ENCODE measurements around the gene GPHB5.
"Not testable (repeated sequence)": the region's sequence is repeated elsewhere in the genome, so short reads cannot be mapped to it uniquely, and the experiment has no call there.

GPHB5 gene

DNA sequence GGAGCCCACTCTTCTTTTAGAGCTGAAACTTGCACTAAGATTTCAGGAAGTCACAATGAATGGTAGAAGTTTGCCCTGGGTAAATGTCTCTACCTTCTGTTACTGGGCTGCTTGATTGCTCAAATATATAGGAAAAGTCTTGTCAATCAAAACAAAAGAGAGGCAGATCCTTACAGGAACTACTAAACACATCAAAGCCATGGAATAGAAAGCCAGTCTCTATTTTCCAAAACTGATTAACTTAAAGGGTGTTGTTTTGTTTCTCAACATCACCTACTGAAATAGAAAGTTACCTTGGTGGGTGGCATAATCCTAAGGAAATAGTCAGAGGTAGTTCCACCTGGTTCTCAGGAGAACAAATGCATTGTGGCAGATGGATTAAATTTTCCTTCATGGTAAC lies at the start of gene GPHB5:
Gene GPHB5, minus strand, starts transcription at position 101 of the 400 bp plus-strand sequence. CDS start 1,086 bp downstream, outside the sequence.
- DNase-seq (ENCODE audit: low read depth in 2 of 2), result no peak

DNA sequence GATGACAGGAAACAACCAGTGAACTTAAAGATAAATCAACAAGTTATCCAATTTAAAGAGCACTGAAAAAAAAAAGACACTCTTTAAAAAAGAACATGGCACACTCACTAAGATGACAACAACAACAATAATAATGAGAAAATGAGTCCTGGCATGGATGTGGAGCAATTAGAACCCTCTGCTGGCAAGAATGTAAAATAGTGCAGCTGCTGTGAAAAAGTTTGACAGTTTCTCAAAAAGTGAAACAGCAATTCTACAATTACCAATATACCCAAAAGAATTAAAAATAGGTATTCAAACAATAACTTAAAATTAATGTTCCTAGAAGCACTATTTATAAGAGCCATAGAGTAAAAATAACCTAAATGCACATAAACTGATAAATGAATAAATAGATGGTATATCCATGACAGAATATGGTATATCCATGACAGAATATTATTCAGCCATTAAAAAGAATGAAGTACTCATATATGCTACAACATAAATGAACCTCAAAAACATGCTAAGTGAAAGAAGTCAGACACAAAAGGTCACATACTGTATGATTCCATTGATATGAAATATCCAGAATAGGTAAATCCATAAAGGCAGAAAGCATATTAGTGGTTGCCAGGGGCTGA lies 49.1 kb upstream of the GPHB5 start:
- no peak for DNase-seq (ENCODE audit: low read depth in 2 of 2)

DNA sequence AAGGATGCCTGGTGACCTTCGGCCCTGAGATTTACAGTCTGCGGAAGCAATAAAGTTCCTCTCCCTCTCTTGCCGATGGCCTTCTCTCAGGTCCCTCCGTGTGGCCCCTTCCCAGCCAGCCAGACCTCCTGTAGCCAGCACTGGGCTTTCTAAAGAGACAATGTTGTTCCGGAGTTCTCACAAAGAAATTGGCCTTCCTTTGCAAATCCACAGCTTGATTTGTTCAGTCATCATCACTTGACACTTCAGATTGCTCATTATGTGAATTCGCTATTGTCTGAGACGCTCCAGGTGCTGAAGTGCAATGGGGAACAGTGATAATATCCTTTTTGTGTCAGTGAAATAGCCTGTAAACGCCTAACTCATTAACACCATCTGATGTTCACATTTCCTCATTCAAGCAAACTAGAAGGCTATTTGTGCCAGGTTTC lies 43.7 kb upstream of the GPHB5 start:
- DNase-seq (ENCODE audit: low read depth in 2 of 2), result no peak

- DNase-seq (ENCODE audit: low read depth in 2 of 2), result no peak
Observed at GRCh38 chr14:63361790-63362189, 43.1 kb upstream of the GPHB5 start.

- no peak for DNase-seq (ENCODE audit: low read depth in 2 of 2)
Observed at GRCh38 chr14:63357841-63358240, 39.1 kb upstream of the GPHB5 start.

GRCh38 chr14:63345826-63346225 lies 27.1 kb upstream of the GPHB5 start:
- DNase-seq (ENCODE audit: low read depth in 2 of 2), result no peak

GRCh38 chr14:63344336-63344735 lies 25.6 kb upstream of the GPHB5 start:
- no peak for DNase-seq (ENCODE audit: low read depth in 2 of 2)

DNA sequence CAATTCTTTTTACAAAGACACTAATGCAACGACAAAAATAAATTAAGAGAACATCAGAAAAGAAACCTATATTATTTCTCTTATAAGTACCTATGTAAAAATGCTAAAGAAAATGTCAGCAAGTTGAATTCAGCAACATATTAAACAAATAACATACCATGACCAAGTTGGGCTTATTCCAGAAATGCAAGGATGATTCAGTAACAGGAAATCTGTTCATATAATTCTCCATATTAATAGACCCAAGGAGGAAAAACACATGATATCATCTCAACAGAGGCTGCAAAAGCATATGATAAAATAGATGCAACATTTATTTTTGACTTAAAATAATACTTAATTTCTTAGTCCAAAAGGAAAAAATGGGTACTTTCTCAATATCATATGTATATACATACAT lies 25.1 kb upstream of the GPHB5 start:
- DNase-seq (ENCODE audit: low read depth in 2 of 2), result no peak

GRCh38 chr14:63342371-63342770 lies 23.6 kb upstream of the GPHB5 start:
- no peak for DNase-seq (ENCODE audit: low read depth in 2 of 2)

GRCh38 chr14:63328787-63329737 lies 10.3 kb upstream of the GPHB5 start:
- no peak for DNase-seq (ENCODE audit: low read depth in 2 of 2)

- DNase-seq (ENCODE audit: low read depth in 2 of 2), result no peak
Observed at GRCh38 chr14:63326840-63327239, 8.1 kb upstream of the GPHB5 start.

GRCh38 chr14:63322897-63323573 lies 4.3 kb upstream of the GPHB5 start:
- no peak for DNase-seq (ENCODE audit: low read depth in 2 of 2)

- DNase-seq (ENCODE audit: low read depth in 2 of 2), result no peak
Observed at GRCh38 chr14:63322472-63322871, 3.7 kb upstream of the GPHB5 start.

DNA sequence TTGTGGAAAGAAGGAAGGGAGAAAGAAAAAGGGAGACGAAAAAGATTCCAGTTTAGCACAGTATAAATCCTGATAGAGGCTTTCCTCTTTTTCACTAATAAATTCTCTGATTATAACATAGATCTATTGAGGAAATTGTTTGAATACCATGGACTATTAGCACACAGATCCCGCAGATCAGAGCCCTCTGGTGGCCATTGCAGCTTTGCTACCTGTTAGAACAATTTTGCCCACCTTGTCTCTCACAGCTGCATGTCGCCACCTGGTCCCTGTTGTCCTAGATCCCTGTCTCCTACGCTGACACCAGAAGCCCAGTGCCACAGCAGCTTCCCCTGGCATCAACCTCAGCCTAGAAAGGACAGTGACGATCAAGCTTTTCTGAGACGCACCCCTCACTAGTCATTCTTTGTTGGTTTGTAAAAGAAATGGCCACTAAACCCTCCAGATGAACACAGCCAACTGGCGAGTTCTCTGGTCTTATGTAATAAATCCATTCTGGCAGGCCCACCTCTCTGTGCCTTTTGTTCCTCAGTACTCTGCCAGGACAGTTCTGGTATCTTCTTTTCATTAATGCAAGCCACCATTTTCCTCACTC lies 9.9 kb downstream of the GPHB5 start:
- DNase-seq (ENCODE audit: low read depth in 2 of 2), result no peak

GRCh38 chr14:63304429-63304828 lies 14.3 kb downstream of the GPHB5 start:
- DNase-seq (ENCODE audit: low read depth in 2 of 2), result not testable (repeated sequence)

DNA sequence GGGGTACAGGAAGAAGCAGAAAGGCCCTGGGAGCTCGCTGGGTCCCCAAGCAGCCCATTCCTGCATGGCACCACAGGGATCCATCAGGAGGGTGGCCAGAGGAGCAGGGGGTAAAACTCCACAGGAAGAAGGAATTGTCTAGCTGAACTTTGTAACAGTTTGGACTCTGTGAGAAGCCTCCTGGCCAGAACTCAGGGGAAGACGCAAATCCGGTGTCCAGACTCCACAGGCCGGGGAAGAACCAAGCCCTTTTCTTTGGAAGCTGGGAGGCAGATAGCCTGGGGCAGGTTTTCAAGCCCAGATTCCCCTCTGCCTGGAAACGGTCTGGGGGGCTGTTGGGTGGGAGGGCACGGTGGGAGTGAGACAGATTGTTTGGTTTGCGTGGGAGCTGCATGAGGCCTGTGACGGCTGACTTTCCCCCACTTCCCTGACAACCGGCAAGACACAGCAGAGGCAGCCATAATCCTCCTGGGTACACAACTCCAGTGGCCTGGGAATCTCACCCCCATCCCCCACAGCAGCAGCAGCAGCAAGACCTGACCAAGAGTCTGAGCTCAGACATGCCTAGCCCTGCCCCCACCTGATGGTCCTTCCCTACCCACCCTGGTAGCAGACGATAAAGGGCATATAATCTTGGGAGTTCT lies 16.7 kb downstream of the GPHB5 start:
- DNase-seq (ENCODE audit: low read depth in 2 of 2), result no peak

DNA sequence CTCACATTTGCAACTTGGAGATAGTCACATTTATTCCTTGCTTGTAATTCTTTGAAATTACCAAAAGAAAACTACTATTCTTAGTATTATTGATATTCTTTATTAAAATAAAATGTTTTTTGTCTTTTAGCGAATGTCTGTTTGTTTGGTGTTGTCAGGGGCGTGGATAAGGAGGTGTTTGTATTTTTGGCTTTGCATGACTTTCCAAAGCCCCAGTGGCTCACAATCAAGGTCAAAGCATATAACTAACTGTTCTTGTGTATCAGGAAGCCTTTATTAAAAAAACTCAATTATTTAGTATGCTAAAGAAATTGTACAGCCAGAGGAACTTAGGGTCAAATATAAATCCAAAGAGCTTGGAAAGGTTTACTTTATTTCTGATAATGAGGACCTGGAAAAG lies 17.9 kb downstream of the GPHB5 start:
- DNase-seq (ENCODE audit: low read depth in 2 of 2), result no peak

- no peak for DNase-seq (ENCODE audit: low read depth in 2 of 2)
Observed at GRCh38 chr14:63299351-63300110, 19.2 kb downstream of the GPHB5 start.

- no peak for DNase-seq (ENCODE audit: low read depth in 2 of 2)
Observed at GRCh38 chr14:63297372-63298063, 21.2 kb downstream of the GPHB5 start.

GRCh38 chr14:63296060-63296563 lies 22.6 kb downstream of the GPHB5 start:
- no peak for DNase-seq (ENCODE audit: low read depth in 2 of 2)
